ENCODE measurements around the gene ACE.

- no peak for TF ChIP-seq SUZ12 (IDR thresholded peaks at IDR 0.05; ENCODE audit: extremely low read depth, insufficient read depth, insufficient read length)
- no peak for TF ChIP-seq ZNF274 (IDR thresholded peaks at IDR 0.05; ENCODE audit: low read depth, low read length)
- no peak for TF ChIP-seq YY1 (IDR thresholded peaks at IDR 0.05; ENCODE audit: insufficient read depth, insufficient read length)
Observed at GRCh38 chr17:63430223-63430622, 46.6 kb upstream of the ACE start.
